Measurements from ENCODE around the gene THAP8.

- TF ChIP-seq CTCF (IDR thresholded peaks at IDR 0.05 in 4 of 5, conservative IDR thresholded peaks at IDR 0.05 in 1 of 5) (no peak), POLR2A (IDR thresholded peaks at IDR 0.05) (no peak)
Observed at GRCh38 chr19:36072081-36072480, 18.0 kb upstream of the THAP8 start.
